HCT116 (cell line): ENCODE measurements around the gene MCM8. TPM values are rescaled to one million over a fixed set of nuclear protein-coding genes. Genes with fewer than 3 reads are reported as not detected.

Source experiments
- ATAC-seq: fragments of 200-7000 bp; cut with Tn5 transposase; 2 replicates; pipeline ENCODE4 v1.9.1; 2020; ENCODE audit warnings: mild to moderate bottlenecking, moderate library complexity
- BruUV-seq: library from RNA; stranded (reverse); fragments of 400-500 nt; replicated peaks from 2 replicates; lab custom pipeline; 2021; lab: Mats Ljungman, UMichigan
- CTCF ChIA-PET: fragments of 300-600 bp; sonication (Branson Sonifier 250); formaldehyde crosslinking; loops from one replicate; lab custom pipeline; 2021; ENCODE audit warnings: antibody characterized with exemption; lab: Charles Lee
- POLR2A ChIA-PET: fragments of 300-600, 350-600 bp; sonication (Branson Sonifier 250); formaldehyde crosslinking; loops from one replicate; lab custom pipeline; 2021; ENCODE audit warnings: antibody characterized with exemption; lab: Charles Lee
- RAD21 ChIA-PET, 2 experiments: fragments of 300-600 bp; sonication (Branson Sonifier 250); formaldehyde crosslinking; loops; one replicate each; lab custom pipeline; 2023; ENCODE audit warnings: low total read pairs in 2 of 2; ENCODE audit not compliant: uncharacterized antibody in 2 of 2, unreplicated experiment in 2 of 2, low non-redundant PET in 1 of 2; lab: Charles Lee
- DNase-seq: peaks from one replicate; pipeline ENCODE4 v3.0.0-alpha.2; 2010; ENCODE audit warnings: low read depth, low spot score
- H2AFZ ChIP-seq: fragments of 200-600 bp; shearing (Covaris generic), sonication (generic); 2 replicates; pipeline ENCODE4 v1.6.1; 2017; ENCODE audit warnings: low read depth, mixed run types, mixed read lengths, antibody characterized with exemption, low read length; ENCODE audit not compliant: poor library complexity, severe bottlenecking
- H3K27ac ChIP-seq: 2 replicates; pipeline ENCODE4 v1.5.1; 2012; ENCODE audit warnings: low read depth, low read length
- H3K27me3 ChIP-seq: fragments of 200-600 bp; sonication (generic); 2 replicates; pipeline ENCODE4 v1.6.1; 2016; ENCODE audit warnings: mixed run types, low read length, mixed read lengths; ENCODE audit not compliant: insufficient read depth
- H3K36me3 ChIP-seq, 2 experiments: fragments of 200-500 bp in 1 of 2; fragments of 200-600 bp in 1 of 2; sonication (Bioruptor generic) in 1 of 2; sonication (generic) in 1 of 2; 2 replicates each; pipeline versions ENCODE4 v1.5.1 to v1.6.1; 2014 to 2016; ENCODE audit warnings: low read length in 2 of 2, inconsistent platforms in 1 of 2, mixed read lengths in 1 of 2, mixed run types in 1 of 2; ENCODE audit not compliant: insufficient read depth in 2 of 2, control insufficient read depth in 1 of 2
- H3K4me1 ChIP-seq, 2 experiments: fragments of 200-600 bp in 1 of 2; sonication (generic) in 1 of 2; 2 replicates each; pipeline versions ENCODE4 v1.5.1 to v1.6.1; 2012 to 2017; ENCODE audit warnings: low read length in 2 of 2, inconsistent platforms in 1 of 2, mild to moderate bottlenecking in 1 of 2, mixed read lengths in 1 of 2, mixed run types in 1 of 2, moderate library complexity in 1 of 2; ENCODE audit not compliant: insufficient read depth in 2 of 2, control insufficient read depth in 1 of 2
- H3K4me2 ChIP-seq: fragments of 200-600 bp; sonication (generic); 2 replicates; pipeline ENCODE4 v1.6.1; 2017; ENCODE audit warnings: mixed run types, low read length, mixed read lengths
- H3K4me3 ChIP-seq, 2 experiments: fragments of 200-600 bp in 1 of 2; sonication (generic) in 1 of 2; replicated peaks in 1 of 2; 2 replicates each; pipeline ENCODE4 v1.5.1; 2011 to 2016; ENCODE audit warnings: low read length in 2 of 2, control low read depth in 1 of 2, low read depth in 1 of 2, mild to moderate bottlenecking in 1 of 2, mixed read lengths in 1 of 2, mixed run types in 1 of 2
- H3K79me2 ChIP-seq: fragments of 200-600 bp; sonication (generic); 2 replicates; pipeline ENCODE4 v1.6.1; 2017; ENCODE audit warnings: mild to moderate bottlenecking, mixed run types, low read length, moderate library complexity, mixed read lengths; ENCODE audit not compliant: insufficient read depth
- H3K9ac ChIP-seq: fragments of 200-600 bp; sonication (generic); 2 replicates; pipeline ENCODE4 v1.6.1; 2016; ENCODE audit warnings: low read length, mixed read lengths
- H3K9me2 ChIP-seq: fragments of 200-600 bp; sonication (generic), shearing (Covaris generic); 2 replicates; pipeline ENCODE4 v1.6.1; 2017; ENCODE audit warnings: mixed run types, mild to moderate bottlenecking, moderate library complexity; ENCODE audit not compliant: insufficient read depth
- H3K9me3 ChIP-seq, 2 experiments: fragments of 200-500 bp in 1 of 2; fragments of 200-600 bp in 1 of 2; sonication (Bioruptor generic) in 1 of 2; sonication (generic) in 1 of 2; 2 replicates each; pipeline ENCODE4 v1.6.1; 2014 to 2017; ENCODE audit warnings: low read length in 2 of 2, mixed read lengths in 2 of 2, inconsistent platforms in 1 of 2, low read depth in 1 of 2, mild to moderate bottlenecking in 1 of 2, mixed run types in 1 of 2, moderate library complexity in 1 of 2; ENCODE audit not compliant: control insufficient read depth in 1 of 2, insufficient read depth in 1 of 2
- H4K20me1 ChIP-seq: fragments of 200-600 bp; sonication (generic), shearing (Covaris generic); 2 replicates; pipeline ENCODE4 v1.6.1; 2017; ENCODE audit warnings: mixed run types, mild to moderate bottlenecking, moderate library complexity; ENCODE audit not compliant: insufficient read depth
- CEBPB ChIP-seq: IDR thresholded peaks from 2 replicates; pipeline ENCODE4 v1.6.1; 2012; ENCODE audit warnings: low read depth
- EZH2phosphoT487 ChIP-seq: fragments of 200-600 bp; IDR thresholded peaks from 2 replicates; pipeline ENCODE4 v1.6.1; 2018; ENCODE audit warnings: antibody characterized with exemption, borderline replicate concordance
- MAX ChIP-seq: IDR thresholded peaks from 2 replicates; pipeline ENCODE4 v1.6.1; 2012
- POLR2A ChIP-seq: IDR thresholded peaks from 2 replicates; pipeline ENCODE4 v1.7.0; 2011; ENCODE audit warnings: borderline replicate concordance; ENCODE audit not compliant: insufficient read depth, insufficient read length; ENCODE audit errors: extremely low read depth
- POLR2AphosphoS5 ChIP-seq: IDR thresholded peaks from 2 replicates; pipeline ENCODE4 v1.6.1; 2011; ENCODE audit warnings: mild to moderate bottlenecking, low read depth, low read length, moderate library complexity
- RAD21 ChIP-seq: IDR thresholded peaks from 2 replicates; pipeline ENCODE4 v1.6.1; 2012; ENCODE audit warnings: low read depth, mild to moderate bottlenecking
- REST ChIP-seq: IDR thresholded peaks from 2 replicates; pipeline ENCODE4 v1.6.1; 2012; ENCODE audit warnings: low read depth
- intact Hi-C: fragments of 100-400 bp; cut with micrococcal nuclease; formaldehyde crosslinking; loops from 2 replicates; pipeline ENCODE4 v1.10.0; 2022
- total RNA-seq: library from RNA; stranded (reverse); gene quantifications from one replicate; pipeline ENCODE4 v1.2.1, GENCODE V29; 2021; ENCODE audit not compliant: unreplicated experiment
- TF ChIP-seq, protein P1 (sequence below), 3 experiments: fragments of 200-600 bp in 1 of 3; sonication (generic) in 1 of 3; IDR thresholded peaks in 2 of 3; conservative IDR thresholded peaks in 1 of 3; 2 replicates each; pipeline ENCODE4 v1.5.1; 2012 to 2017; ENCODE audit warnings: low read depth in 2 of 3, low read length in 2 of 3, antibody characterized with exemption in 1 of 3, borderline replicate concordance in 1 of 3, control low read depth in 1 of 3, mild to moderate bottlenecking in 1 of 3, mixed read lengths in 1 of 3, mixed run types in 1 of 3, moderate library complexity in 1 of 3; ENCODE audit not compliant: insufficient read depth in 1 of 3
- TF ChIP-seq, protein P2 (sequence below): IDR thresholded peaks from 2 replicates; pipeline ENCODE4 v1.6.1; 2011; ENCODE audit warnings: mild to moderate bottlenecking, low read length, moderate library complexity; ENCODE audit not compliant: insufficient replicate concordance; ENCODE audit errors: extremely low read depth

The MCM8 gene
- total RNA-seq, 1 experiment from 2014 or later, result 21.9 TPM

- no peaks in the 10 kb centered on the region; the same call in 1 of the 2 replicates for H4K20me1 ChIP-seq
- no peaks in the 10 kb centered on the region for H3K9me2 ChIP-seq
- peaks cover 76% of the 10 kb centered on the region for H3K27me3 ChIP-seq
- H2AFZ ChIP-seq, result no peak overlapping the region
- H3K9me3 ChIP-seq, result no peaks in the 10 kb centered on the region
- H3K27ac ChIP-seq, result no peak overlapping the region
- no peaks in the 10 kb centered on the region for H3K36me3 ChIP-seq
- no peak for TF ChIP-seq RAD21
- TF ChIP-seq REST, result no peak
- TF ChIP-seq EZH2phosphoT487, result no peak
- no peak for TF ChIP-seq POLR2AphosphoS5
- no peak for TF ChIP-seq MAX
- BruUV-seq, result no TSS peak
- RAD21 ChIA-PET, result no interaction called here
- CTCF ChIA-PET, result no interaction called here
- no peak overlapping the region for H3K4me3 ChIP-seq
- H3K4me1 ChIP-seq, result peaks cover 0 to 9% of the 10 kb centered on the region in 2 experiments; a peak in 1 of 4 replicates
- DNase-seq (no peak), ATAC-seq (no peak)
- H3K79me2 ChIP-seq, result no peaks in the 10 kb centered on the region
- intact Hi-C loops, result no loop called here
- POLR2A ChIA-PET, result no interaction called here
- no peak overlapping the region for H3K4me2 ChIP-seq
- no peak overlapping the region for H3K9ac ChIP-seq
Measured at GRCh38 chr20:5910186-5910585, 40.3 kb upstream of the MCM8 start.

GRCh38 chr20:5913166-5913565, 37.3 kb upstream of the MCM8 start:
- RAD21 ChIA-PET, result no interaction called here
- ATAC-seq, result no peak
- CTCF ChIA-PET, result no interaction called here
- TF ChIP-seq CEBPB (no peak), POLR2A (no peak), MAX (no peak), POLR2AphosphoS5 (no peak), RAD21 (no peak)
- TF ChIP-seq, protein P1, sequence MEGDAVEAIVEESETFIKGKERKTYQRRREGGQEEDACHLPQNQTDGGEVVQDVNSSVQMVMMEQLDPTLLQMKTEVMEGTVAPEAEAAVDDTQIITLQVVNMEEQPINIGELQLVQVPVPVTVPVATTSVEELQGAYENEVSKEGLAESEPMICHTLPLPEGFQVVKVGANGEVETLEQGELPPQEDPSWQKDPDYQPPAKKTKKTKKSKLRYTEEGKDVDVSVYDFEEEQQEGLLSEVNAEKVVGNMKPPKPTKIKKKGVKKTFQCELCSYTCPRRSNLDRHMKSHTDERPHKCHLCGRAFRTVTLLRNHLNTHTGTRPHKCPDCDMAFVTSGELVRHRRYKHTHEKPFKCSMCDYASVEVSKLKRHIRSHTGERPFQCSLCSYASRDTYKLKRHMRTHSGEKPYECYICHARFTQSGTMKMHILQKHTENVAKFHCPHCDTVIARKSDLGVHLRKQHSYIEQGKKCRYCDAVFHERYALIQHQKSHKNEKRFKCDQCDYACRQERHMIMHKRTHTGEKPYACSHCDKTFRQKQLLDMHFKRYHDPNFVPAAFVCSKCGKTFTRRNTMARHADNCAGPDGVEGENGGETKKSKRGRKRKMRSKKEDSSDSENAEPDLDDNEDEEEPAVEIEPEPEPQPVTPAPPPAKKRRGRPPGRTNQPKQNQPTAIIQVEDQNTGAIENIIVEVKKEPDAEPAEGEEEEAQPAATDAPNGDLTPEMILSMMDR (IDR thresholded peaks at IDR 0.05 in 2 of 3, conservative IDR thresholded peaks at IDR 0.05 in 1 of 3; ENCODE audit: borderline replicate concordance in 1 of 3, insufficient read depth in 1 of 3, low read depth in 2 of 3, low read length in 2 of 3), result no peak
- TF ChIP-seq, protein P2, sequence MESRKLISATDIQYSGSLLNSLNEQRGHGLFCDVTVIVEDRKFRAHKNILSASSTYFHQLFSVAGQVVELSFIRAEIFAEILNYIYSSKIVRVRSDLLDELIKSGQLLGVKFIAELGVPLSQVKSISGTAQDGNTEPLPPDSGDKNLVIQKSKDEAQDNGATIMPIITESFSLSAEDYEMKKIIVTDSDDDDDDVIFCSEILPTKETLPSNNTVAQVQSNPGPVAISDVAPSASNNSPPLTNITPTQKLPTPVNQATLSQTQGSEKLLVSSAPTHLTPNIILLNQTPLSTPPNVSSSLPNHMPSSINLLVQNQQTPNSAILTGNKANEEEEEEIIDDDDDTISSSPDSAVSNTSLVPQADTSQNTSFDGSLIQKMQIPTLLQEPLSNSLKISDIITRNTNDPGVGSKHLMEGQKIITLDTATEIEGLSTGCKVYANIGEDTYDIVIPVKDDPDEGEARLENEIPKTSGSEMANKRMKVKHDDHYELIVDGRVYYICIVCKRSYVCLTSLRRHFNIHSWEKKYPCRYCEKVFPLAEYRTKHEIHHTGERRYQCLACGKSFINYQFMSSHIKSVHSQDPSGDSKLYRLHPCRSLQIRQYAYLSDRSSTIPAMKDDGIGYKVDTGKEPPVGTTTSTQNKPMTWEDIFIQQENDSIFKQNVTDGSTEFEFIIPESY, result no peak

More at GRCh38 chr20:5913166-5913565, 37.3 kb upstream of the MCM8 start:
- H3K9me2 ChIP-seq, result no peaks in the 10 kb centered on the region
- H3K4me2 ChIP-seq, result no peak overlapping the region
- H3K36me3 ChIP-seq, result no peaks in the 10 kb centered on the region
- no peak overlapping the region for H3K4me3 ChIP-seq
- no peak overlapping the region for H2AFZ ChIP-seq
- DNase-seq, result no peak
- intact Hi-C loops, result no loop called here
- H3K27ac ChIP-seq, result no peak overlapping the region
- BruUV-seq, result no TSS peak
- no peaks in the 10 kb centered on the region; the same call in 1 of the 2 replicates for H4K20me1 ChIP-seq
- H3K27me3 ChIP-seq, result peaks cover 52% of the 10 kb centered on the region
- no peaks in the 10 kb centered on the region for H3K79me2 ChIP-seq
- POLR2A ChIA-PET, result no interaction called here
- no peak overlapping the region for H3K9ac ChIP-seq
- H3K4me1 ChIP-seq, result peaks cover 0 to 9% of the 10 kb centered on the region in 2 experiments; a peak in 1 of 4 replicates
- no peaks in the 10 kb centered on the region for H3K9me3 ChIP-seq
